Sigmoid colon (tissue), 3 donors: ENCODE data around the gene DACH1.

Source experiments
- POLR2A ChIP-seq, 2 donors: fragments of 450-650 bp; IDR thresholded peaks; one replicate each; pipeline ENCODE4 v1.6.1; 2016; ENCODE audit warnings: antibody characterized with exemption in 2 of 2, mild to moderate bottlenecking in 2 of 2, moderate library complexity in 2 of 2
- TF ChIP-seq, protein P1 (sequence below), 4 experiments: fragments of 450-650 bp in 3 of 4; fragments of 200-600 bp in 1 of 4; IDR thresholded peaks; one replicate each; pipeline ENCODE4 v1.5.1; 2016 to 2019; ENCODE audit warnings: antibody characterized with exemption in 4 of 4, mild to moderate bottlenecking in 3 of 4, moderate library complexity in 2 of 4

DNA sequence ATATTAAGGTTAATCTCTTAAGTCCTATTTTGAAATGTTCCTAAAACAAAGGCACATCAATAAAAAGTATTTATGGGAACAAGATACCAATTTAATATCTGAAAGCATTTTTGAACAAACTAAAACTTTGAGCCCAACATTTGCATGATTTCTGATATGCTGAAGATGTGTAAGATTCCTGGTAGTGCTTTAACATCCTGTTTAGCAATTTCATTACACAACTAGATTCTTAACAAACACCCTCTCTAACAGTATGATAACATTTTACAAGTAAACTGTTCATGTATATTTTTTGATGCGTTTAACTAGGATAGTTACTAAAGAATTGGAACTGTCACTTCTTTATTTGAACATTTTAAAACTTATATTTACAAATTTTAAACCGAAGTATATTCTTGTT, 63.9 kb downstream of the DACH1 start:
- TF ChIP-seq, protein P1, sequence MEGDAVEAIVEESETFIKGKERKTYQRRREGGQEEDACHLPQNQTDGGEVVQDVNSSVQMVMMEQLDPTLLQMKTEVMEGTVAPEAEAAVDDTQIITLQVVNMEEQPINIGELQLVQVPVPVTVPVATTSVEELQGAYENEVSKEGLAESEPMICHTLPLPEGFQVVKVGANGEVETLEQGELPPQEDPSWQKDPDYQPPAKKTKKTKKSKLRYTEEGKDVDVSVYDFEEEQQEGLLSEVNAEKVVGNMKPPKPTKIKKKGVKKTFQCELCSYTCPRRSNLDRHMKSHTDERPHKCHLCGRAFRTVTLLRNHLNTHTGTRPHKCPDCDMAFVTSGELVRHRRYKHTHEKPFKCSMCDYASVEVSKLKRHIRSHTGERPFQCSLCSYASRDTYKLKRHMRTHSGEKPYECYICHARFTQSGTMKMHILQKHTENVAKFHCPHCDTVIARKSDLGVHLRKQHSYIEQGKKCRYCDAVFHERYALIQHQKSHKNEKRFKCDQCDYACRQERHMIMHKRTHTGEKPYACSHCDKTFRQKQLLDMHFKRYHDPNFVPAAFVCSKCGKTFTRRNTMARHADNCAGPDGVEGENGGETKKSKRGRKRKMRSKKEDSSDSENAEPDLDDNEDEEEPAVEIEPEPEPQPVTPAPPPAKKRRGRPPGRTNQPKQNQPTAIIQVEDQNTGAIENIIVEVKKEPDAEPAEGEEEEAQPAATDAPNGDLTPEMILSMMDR (IDR thresholded peaks at IDR 0.05), result no peak
- no peak for TF ChIP-seq POLR2A (IDR thresholded peaks at IDR 0.05)
